Ureter (tissue), 1 donor: ENCODE measurements around the gene IL5RA. TPM values are rescaled to one million over a fixed set of nuclear protein-coding genes. Genes with fewer than 3 reads are reported as not detected.

Experiments used
- DNase-seq: peaks from one replicate; pipeline ENCODE4 v3.0.0-alpha.2; 2020; ENCODE audit warnings: low spot score
- total RNA-seq: library from RNA; stranded (reverse); gene quantifications from one replicate; pipeline ENCODE4 v1.2.4, GENCODE V29; 2023
- donor health status: DM: yes; HTN: yes; CAD: no.

The IL5RA gene
- total RNA-seq, 1 donor from 2014 or later, result not detected

DNA sequence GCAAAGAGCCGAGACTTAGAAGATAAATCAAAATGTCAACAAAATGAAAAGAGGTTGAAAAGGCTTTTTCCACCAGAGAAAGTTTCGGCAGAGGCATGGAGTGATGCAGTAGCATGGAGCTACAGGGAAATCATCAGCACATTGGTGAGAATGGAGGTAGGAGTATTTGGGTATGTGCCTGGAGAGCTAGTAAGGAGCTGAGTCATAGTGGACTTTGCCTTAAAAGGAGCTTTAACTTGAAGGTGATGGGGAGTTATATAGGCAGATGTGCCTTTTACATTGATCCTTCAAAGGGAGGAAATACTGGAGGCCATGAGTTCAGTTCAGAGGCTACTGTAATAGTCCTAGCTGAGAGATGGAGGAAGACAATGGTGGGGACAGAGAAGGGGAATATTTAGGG, 44.3 kb downstream of the IL5RA start:
- no peak for DNase-seq

DNA sequence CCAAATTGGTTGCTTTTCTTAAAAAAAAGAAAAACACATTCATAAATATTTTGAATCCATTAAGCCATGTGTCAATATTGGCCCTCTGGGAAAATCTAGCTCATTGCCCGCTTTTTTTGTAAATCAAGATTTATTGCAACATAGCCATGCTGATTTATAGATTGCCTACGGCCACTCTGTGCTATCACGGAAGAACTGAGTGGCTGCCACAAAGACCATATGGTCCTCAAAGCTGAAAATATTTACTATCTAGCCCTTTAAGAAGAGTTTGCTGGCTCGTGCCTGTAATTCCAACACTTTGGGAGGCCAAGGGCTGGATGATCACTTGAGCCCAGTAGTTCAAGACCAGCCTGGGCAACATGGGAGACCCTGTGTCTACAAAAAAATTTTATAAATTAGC, 45.9 kb downstream of the IL5RA start:
- DNase-seq, result no peak

- DNase-seq, result no peak
Observed at GRCh38 chr3:3059645-3060044, 50.5 kb downstream of the IL5RA start.

DNA sequence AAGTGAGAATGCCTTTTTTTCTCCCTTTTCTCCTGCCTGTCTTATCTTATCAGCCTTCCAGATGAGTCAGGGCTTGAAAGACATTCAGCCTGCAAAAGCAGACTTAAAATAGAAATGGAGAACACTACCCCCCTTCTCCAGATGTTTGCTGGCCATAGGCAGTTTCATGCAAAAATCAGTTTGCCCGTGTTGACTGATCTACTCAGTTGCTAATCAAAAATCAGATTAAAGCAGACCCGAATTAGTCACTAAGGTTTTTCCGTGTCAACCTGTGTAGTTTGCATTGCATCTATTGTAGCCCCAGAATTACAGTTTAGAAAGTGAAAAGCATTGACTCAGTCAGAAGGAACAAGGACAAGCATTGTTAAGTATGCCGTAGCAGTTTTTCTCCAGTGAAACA, 56.2 kb downstream of the IL5RA start:
- DNase-seq, result no peak

GRCh38 chr3:3038201-3038991, 71.8 kb downstream of the IL5RA start:
- peak; percentile 54 for DNase-seq

GRCh38 chr3:3037156-3037555, 73.0 kb downstream of the IL5RA start:
- DNase-seq, result no peak

- no peak for DNase-seq
Observed at GRCh38 chr3:3031326-3031725, 78.8 kb downstream of the IL5RA start.

DNA sequence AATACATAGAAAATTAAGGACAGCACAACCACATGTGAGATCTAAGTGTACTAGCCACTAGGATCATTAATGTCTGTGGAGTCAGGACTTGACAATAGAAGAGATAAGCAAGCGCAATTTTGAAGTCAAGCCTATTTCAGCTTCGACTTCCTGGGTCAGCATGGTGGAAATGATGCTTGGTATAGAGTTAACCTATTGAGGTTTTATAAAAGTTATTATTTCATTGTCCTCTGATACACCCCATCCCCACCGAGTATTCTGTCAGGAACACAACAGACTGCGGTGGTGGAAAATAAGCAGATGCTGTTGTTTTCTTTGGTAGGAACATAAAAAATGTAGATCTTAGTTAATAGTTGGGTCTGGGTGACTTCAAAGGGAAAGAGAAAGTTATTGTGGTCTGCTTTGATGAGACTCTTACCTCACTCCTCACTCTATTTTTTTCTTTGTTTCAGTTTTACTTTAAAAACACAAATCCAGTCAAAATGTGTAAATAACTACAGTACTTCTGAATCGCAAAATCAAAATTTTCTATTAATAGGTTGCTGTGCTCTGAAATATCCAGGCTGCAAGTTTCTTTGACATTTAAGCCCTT, 82.1 kb downstream of the IL5RA start:
- DNase-seq, result no peak

DNA sequence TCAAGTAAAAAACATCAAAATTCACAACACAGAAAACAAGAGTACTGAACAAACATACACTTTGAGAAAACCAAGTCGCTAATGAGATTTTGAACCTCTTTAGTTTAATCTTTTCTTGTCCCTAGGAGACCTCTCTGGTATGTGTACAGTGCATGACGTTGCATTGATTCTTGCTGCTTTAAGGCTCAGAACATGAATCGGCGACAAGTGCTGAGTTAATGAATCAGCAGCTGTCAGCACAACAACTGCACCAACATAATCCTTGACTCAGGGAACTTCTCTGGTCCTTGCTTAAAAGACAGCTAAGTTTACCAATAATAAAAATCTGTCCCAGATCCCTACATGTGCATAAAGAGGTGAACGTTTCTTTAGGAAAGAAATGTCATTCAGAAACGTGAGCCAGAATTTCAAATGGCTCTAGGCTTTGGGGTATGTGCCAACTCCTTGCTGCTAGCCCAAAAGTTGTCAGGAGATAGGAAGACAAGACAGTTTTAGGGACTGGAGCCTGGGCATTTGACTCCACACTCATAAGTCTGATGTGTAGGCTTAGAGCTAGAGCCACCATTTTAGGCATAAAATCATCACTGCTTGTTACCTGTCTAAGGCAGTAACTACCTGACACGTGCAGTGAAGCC, 86.9 kb downstream of the IL5RA start:
- DNase-seq, result no peak

DNA sequence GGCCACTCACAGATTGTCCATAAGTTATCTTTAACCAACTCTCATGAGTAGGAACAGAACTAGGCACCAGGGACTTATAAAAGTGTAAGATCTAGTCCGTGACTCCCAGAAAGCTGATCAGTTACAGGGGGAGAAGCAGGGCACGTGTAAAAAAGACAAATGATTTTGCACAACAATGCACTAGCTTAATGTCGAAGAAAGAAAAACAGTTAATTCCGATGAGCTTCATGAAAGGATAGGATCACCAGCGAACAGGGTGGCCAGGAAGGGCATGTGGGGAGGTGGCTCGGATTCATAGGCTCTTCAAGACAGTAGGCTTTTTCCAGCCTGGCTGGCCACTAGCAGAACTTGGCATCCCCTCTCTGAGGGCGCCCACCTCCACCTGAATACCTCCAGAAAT, 90.0 kb downstream of the IL5RA start:
- no peak for DNase-seq

Other genes with a start within 250 kb of the IL5RA start
- 44.0 TPM for gene TRNT1, start 16.6 kb upstream of the IL5RA start, total RNA-seq
- 51.9 TPM for gene CRBN, start 69.3 kb upstream of the IL5RA start, total RNA-seq